GM19324 (cell line): ENCODE results near the gene COX10.
"Not testable (repeated sequence)": the region's sequence is repeated elsewhere in the genome, so short reads cannot be mapped to it uniquely, and the experiment has no call there.

Source experiments
- ATAC-seq: cut with Tn5 transposase; IDR thresholded peaks from one replicate; pipeline ENCODE4 v1.9.1; 2021; ENCODE audit warnings: mild to moderate bottlenecking, moderate library complexity; ENCODE audit not compliant: unreplicated experiment, low FRiP score

The COX10 gene

DNA sequence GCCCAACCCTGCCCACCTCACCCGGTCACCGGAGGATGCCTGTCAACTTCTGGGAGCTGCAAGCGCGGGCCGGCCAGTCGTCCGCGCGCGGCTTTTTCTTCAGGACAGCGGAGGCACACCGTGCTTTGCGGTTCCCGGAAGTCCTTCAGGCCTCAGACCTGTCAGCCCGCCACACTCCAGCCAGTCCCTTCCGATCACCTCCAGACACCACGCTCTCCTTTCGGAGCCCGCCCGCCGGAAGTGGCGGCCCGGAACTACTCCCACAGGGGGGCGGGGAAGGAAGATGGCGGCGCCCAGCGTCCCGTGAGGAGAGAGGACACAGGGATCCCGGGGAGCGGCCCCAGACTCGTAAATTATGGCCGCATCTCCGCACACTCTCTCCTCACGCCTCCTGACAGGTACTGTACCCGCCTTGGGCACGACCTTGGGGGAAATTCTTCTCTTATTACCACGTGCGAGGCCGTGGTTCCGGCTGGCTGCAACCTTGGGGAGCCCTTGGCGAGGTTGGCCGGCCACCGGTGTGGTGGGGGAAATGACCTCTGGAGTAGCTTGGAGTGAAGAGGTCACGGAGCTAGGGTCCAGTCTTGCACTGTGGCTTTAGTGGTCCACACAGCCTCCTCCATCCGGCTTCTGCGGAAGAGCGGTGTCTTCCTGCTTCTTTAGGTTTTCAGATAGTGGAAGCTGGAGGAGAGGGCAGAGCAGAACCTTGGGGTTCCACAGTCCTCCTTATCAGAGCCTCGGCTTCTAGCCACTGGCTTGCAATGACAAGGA lies at the start of gene COX10:
Gene COX10, plus strand, starts transcription at position 254 of the 771 bp plus-strand sequence. Its CDS starts 102 bp downstream, at position 356.
- ATAC-seq: peak; percentile 100

- ATAC-seq: not testable (repeated sequence)
Measured at GRCh38 chr17:14021651-14022294, 47.5 kb upstream of the COX10 start.

DNA sequence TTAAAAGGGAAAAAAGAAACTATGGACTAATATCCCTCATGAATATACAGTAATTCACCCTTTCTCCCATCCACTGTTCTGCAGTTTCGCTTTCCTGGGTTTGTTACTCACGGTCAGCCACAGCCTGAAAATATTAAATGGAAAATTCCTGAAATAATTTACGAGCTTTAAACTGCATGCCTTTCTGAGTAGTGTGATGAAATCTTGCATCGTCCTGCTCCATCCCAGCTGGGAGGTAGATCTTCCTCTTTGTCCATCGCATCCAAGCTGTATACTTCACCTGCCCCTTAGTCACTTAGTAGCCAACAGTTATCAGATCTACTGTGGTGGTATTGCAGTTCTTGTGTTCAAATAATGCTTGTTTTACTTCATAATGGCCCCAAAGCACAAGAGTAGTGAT lies 39.5 kb upstream of the COX10 start:
- ATAC-seq: not testable (repeated sequence)

GRCh38 chr17:14032234-14032633 lies 37.1 kb upstream of the COX10 start:
- ATAC-seq: no peak

DNA sequence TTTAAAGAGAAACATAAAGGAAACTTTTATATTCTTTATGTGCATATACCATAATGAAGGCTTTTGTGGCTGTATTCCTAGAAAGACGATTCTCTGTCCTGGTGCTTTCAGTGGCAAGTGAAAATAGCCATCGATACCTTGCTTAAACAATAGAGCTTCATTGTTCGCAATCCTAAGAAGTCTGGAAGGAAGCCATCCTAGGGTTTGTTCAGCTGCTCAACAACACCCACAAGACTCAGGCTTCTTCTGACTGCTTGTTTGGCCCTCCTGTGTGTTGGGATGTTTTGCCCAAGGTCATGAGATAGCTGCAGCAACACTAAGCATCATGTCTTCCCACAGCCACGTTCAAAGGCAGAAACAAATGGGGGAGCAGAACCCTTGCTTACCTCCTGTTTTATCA lies 36.1 kb upstream of the COX10 start:
- ATAC-seq: no peak

- ATAC-seq: no peak
Measured at GRCh38 chr17:14037453-14037852, 31.9 kb upstream of the COX10 start.

- no peak for ATAC-seq
Measured at GRCh38 chr17:14038206-14038605, 31.1 kb upstream of the COX10 start.

- no peak for ATAC-seq
Measured at GRCh38 chr17:14042411-14042810, 26.9 kb upstream of the COX10 start.

- ATAC-seq: no peak
Measured at GRCh38 chr17:14044702-14045101, 24.6 kb upstream of the COX10 start.

- ATAC-seq: no peak
Measured at GRCh38 chr17:14046978-14047377, 22.3 kb upstream of the COX10 start.

DNA sequence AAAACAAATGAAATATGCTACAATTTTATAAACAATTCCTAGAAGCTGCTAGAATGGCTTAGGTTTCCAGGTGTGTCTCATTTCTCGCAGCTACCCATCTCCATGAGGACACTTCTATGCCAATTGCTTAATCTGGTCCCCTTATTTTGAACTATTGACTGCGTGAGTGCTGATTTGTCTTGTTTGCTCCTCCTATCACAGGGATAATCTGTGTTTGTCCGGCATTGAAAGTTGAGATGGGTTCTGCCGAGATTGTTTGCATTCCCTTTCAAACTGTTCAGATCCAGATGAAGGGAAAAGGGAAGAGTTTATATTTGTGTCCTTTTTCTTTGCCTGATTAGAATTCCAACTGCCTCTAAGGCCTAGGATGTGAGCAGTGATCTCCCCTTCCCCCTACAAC lies 21.7 kb upstream of the COX10 start:
- ATAC-seq: no peak

DNA sequence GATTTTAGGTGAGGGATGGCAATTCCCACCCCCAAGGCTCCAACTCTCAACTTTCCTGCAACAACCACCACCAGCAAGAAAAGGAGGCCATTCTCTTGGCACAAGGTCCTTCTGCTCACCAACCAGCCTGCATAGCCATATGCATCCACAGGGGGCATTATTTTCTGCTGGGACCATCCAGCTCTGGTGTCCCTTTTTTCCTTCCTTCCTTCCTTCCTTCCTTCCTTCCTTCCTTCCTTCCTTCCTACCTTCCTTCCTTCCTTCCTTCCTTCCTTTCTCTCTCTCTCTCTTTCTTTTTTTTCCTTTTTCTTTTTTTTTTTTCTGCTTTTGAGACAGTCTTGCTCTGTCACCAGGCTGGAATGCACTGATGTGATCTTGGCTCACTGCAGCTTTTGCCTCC lies 21.1 kb upstream of the COX10 start:
- ATAC-seq: no peak

DNA sequence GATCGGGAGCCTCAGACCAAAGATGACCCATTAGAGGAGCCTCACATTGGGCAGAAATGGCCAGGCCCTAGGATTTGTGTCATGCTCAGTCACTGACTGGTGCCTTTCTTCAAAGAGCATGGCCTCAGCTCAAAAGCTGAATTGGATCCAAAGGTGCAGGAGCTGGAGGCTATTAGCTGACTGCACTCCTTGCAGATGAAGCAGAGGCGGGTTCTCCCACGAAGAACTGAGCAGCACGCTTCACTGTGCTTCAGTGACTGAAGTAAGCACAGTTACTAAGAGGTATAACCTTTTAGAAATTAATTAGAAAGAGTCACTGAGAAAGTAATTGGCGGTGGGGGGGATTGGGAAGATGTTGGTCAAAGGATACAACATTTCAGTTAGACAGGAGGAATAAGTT lies 18.7 kb upstream of the COX10 start:
- ATAC-seq: no peak

DNA sequence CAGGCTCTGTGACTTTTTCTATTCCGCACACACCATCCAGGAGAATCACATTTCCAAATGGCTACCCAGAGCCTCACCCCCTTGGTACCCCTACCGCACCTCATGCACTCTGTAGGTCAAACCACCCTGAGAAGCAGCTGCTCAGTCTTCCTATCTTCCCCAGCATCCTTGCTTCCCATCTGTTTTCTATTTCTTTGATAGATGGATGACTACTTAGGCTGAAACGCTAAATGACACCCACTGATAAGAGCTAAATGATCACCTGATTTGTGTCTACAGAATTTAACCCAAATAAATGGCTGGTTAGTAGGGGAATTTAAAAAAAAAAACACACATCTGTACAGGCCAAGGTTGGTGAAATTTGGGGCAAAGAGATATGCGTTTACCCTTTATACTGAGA lies 17.6 kb upstream of the COX10 start:
- ATAC-seq: no peak

DNA sequence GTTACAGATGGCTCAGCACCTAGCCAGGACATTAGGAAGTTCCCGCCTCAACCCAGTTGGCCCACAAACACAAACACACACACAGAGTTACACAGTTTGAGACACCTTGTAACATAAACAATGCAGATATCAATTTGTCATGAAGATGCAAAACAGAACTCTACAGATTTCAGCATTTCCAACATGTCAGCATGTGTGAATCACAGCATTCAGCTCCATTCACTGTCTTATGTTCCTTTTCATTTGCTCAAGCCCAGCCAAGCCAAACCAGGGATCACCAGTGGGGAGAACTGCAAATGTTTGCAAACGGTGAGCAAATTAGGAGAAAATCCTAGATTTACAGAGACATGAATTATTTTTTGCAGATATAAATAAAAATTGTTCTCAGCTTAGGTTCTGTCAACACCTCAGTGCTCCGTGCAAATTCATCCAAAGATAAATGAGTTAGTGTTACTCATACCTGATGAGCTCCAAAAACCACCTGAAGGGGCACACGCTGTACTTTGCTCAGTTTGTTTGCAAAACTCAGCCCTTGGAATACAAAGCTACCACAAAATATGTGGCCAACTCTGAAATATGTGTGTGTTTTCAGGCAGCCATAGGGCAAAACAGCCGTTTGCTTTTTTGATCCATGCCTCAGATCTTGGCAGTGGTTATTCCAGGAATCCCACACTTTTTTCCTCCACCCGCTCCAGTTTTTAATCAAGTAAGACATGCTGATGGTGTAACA lies 16.3 kb upstream of the COX10 start:
- no peak for ATAC-seq

DNA sequence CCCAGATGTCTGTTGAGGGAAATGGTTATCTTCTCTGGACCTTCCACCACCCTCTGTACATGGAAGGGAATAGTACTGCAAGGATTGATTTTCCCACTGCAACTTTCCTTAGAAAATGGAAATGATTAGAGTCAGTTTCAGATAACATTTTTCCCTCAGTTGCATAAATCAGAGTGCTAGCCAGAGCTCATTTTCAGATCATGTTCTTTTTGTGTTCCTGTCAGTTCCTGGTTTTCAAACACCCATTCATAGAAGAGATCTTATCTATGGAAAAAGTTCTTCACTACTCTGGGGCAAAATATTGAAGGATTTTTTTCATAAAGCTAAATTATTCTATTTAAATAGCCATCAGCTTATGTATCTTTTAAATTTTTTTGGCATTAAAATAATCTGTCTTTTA lies 11.7 kb upstream of the COX10 start:
- ATAC-seq: no peak

GRCh38 chr17:14058051-14058450 lies 11.3 kb upstream of the COX10 start:
- ATAC-seq: no peak

DNA sequence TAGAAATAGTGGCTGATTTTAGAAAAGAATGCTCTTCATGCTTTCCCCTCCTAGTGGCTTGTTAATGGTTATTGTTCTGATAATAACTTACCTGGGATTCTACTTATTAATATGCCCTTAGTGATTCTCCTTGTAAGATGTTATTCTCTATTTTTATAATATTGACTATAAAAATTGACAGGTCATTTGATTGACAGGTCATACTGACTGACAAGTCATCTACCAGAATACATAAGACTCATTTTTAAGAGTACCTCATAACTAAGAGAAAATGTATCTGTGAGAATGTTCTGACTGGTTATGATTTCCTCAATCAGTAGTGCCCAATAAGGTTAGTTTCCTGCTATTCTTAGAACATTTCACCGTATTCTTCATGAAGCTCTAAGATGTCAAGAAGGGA lies 8.6 kb upstream of the COX10 start:
- ATAC-seq: no peak

DNA sequence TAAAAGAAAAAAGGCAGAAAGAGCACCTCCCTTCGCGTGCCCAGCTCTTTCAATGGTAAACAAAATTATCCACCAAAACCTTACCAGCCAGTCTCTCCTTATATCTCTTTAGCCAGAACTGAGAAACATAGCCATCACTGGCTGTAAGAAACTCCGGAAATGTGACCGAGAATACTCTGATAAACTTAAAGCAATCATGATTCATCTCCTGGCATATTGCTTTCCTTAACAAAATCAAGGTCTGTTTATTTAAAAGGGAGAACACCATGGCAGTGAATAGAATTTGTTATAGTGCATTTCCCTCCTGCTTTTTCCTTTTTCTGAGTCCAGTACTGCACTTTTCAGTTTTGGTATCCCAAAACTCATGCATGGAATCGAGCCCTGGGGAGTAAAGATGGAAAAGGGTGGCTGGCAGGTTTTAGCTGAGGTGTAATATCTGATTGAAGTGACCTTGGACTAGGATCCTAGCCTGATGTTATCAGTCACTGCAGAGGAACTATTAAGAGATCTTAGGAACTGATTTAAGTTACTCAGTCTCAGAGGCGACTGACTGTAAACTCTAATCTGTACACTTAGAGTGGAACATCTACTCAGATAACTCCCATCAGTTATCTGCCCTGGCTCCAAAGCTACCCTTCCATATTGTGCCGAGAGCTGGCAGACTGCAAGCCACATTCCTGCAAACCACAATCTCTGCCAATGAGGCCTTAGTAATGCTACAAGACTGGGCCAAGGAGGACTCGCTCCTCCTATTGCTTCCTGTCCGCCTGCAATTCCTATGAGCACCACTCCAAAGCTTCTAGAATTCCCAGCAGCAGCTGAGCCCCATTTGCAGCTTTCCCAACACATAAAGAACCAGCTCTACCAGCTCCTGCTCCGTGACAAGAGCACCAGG lies 7.4 kb upstream of the COX10 start:
- ATAC-seq: no peak

- no peak for ATAC-seq
Measured at GRCh38 chr17:14067347-14067746, 2.0 kb upstream of the COX10 start.
